Measurements from ENCODE around the gene PKHD1.
"Not testable (repeated sequence)": the region's sequence is repeated elsewhere in the genome, so short reads cannot be mapped to it uniquely, and the experiment has no call there.

The PKHD1 gene

DNA sequence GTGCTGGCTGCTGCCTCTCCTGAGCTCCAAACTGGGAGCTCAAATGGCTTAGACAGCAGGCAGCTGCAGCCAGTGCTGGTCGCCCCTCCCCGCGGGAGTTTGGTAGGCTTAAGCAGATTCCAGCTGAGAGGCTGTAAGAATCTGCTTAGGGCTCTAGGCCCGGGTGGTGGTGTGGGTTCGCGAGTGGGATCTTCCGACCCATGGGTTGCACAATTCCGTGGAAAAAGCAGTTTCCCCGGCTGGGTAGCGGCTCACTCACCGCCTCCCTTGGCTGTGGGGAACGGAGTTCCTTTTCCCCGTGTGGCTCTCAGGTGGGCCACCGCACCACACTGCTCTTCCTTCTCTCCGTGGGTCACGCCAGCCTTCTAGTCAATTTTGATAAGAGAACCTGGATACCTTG is 232.5 kb downstream of the PKHD1 start:
- DNase-seq (ENCODE audit: low read depth, low spot score), result no peak

DNA sequence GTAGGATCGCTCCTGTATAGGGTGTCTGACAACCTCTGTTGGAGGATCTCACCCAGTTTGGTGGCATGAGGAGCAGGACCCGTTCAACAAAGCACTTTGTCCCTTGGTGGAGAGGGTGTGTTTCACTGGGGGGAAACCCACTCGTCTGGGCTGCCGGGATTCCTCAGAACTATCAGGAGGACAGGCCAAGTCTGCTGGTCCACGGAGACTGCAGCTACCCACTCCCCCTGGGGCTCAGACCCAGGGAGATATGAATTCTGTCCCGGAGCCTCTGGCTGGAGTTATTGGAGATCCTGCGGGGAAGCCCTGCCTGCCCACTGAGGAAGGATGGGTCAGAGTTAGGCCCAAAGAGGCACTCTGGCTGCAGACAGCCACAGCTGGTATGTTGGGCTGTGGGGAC is 233.1 kb downstream of the PKHD1 start:
- no peak for DNase-seq (ENCODE audit: low read depth, low spot score)

DNA sequence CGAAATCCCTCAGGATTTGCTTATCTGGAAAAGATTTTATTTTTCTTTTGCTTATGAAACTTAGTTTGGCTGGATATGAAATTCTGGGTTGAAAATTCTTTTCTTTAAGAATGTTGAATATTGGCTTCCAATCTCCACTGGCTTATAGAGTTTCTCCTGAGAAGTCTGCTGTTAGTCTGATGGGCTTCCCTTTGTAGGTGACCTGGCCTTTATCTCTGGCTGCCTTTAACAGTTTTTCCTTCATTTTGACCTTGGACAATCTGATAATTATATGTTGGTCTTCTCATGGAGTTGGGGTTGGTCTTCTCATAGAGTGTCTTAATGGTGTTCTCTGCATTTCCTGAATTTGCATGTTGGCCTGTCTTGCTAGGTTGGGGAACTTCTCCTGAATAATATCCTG is 234.3 kb downstream of the PKHD1 start:
- DNase-seq (ENCODE audit: low read depth, low spot score), result not testable (repeated sequence)

DNA sequence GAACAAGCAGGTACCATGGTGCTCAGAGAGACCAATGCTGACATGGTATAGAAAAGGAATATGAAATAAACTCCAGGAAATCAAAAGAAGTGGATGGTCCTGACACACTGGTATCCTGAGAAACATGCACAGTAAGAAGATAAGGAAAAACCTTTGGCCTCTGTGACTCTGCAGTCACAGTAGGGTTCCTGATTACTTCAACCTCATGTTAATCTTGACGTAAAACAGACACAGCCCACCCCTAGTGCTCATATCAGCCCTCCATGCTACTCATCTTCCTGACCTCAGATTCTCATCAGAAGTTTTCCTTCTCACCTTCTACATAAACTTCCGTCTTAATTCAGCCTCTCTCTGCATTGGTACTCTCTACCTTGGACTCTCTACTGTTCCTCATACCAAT is 240.9 kb downstream of the PKHD1 start:
- DNase-seq (ENCODE audit: low read depth, low spot score), result no peak

GRCh38 chr6:51844336-51844735 is 243.1 kb downstream of the PKHD1 start:
- no peak for DNase-seq (ENCODE audit: low read depth, low spot score)

DNA sequence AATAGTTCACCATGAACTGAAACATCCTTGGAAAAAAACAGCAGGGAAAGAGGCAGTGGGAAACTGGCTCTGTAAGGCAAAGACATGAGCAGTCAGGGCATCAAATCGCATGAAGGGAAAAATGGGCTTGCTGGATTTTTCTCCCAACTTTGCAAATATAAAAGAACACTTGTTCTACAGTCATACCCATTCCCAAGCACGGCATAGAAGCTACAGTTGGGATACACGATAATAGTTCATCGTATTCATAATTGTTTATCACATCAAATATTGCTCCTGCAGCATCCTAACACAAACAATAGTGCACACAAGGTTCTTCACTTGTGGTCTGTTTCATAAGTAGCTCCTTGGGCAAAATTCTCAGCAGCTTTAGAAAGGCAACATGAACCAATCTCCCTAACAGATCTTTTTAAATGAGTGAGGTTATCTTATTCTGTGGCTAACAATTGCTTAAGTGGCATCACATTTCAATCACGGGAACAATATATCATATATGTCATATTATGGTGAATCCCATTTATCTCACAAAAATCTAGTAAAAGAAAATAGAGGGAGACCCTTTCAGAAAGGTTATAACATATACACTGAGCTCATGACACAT is 243.9 kb downstream of the PKHD1 start:
- DNase-seq (ENCODE audit: low read depth, low spot score), result no peak

- no peak for DNase-seq (ENCODE audit: low read depth, low spot score)
These were observed 244.5 kb downstream of the PKHD1 start for GRCh38 chr6:51842804-51843378.

- no peak for DNase-seq (ENCODE audit: low read depth, low spot score)
These were observed 245.2 kb downstream of the PKHD1 start for GRCh38 chr6:51842061-51842803.

GRCh38 chr6:51841626-51842025 is 245.8 kb downstream of the PKHD1 start:
- no peak for DNase-seq (ENCODE audit: low read depth, low spot score)

GRCh38 chr6:51839726-51840374 is 247.6 kb downstream of the PKHD1 start:
- no peak for DNase-seq (ENCODE audit: low read depth, low spot score)

DNA sequence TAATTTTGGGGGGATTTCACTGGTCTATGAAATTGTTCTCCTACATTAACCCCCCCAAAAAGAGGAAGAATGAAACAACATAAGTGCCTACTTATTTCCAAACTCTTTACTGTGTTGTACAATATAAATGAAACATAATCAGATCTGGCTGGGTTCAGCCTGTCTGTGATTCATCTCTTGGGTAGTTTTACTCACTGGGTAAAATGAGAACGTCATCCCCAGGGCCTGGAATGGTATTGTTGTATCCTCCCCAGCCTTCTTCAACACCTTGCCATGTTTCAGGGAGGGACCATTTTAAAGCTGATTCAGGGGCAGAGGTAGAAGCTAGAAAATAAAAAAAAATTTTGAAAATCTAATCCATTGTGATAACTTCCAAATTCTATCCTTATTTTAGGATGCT is 256.7 kb downstream of the PKHD1 start:
- no peak for DNase-seq (ENCODE audit: low read depth, low spot score)

GRCh38 chr6:51827580-51827979 is 259.8 kb downstream of the PKHD1 start:
- DNase-seq (ENCODE audit: low read depth, low spot score), result no peak

DNA sequence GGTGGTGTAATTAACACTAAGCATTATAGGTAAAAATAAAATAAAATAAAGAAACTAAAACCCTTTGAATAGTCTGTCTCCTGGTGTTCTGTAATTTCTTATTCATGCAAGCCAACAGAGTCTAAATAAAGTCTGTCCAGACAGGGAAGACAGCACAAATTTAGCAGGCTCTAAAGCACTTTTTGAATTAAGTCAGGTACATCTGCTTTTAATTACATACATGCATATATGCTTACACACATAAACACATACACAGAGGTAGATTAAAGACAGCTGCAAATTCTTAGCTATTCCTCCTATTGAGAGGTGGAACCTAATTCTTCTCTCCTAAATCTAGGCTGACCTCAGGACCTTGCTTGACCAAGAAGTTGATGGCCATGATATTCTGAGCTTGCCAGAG is 262.5 kb downstream of the PKHD1 start:
- DNase-seq (ENCODE audit: low read depth, low spot score), result no peak

DNA sequence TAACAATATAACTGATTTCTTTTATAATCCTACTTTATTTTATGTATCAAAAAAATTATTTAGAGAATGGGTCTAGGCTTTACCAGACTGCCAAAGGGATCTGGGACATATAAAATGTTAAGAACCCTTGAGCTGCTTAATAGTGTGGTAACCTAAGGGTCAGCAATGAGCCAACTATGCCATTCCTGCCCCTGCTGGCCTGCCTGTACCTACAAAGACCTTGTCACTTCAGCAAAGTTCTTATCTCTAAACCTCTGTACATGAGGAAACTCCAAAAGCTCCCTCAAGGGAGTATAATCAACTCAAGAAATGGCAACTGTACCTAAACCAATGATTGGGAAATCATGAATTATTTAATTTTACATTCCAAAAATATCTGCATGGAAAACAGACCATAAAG is 266.9 kb downstream of the PKHD1 start:
- DNase-seq (ENCODE audit: low read depth, low spot score), result no peak

DNA sequence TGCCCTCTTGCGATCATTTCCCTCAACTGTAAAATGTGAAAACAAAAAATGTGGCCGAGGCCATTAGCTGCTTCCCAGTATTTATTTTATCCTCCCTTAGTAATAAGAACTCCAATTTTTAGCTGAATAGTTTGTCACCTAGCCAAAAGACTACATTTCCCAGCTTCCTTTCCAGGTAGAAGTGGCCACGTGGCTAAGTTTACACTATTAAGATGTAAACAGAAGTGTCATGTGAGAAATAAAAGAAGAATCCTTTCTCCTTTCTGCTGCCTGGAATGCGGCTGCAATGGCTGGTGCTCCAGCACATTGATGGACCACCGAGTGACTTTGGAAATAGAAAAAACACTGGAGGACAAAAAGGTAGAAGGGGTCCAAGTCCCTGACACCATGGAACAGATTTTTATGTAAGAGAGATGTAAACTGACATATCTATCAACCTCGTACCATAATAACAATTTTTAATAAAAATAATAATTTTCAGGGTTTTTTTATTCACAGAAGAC is 268.8 kb downstream of the PKHD1 start:
- DNase-seq (ENCODE audit: low read depth, low spot score), result no peak

DNA sequence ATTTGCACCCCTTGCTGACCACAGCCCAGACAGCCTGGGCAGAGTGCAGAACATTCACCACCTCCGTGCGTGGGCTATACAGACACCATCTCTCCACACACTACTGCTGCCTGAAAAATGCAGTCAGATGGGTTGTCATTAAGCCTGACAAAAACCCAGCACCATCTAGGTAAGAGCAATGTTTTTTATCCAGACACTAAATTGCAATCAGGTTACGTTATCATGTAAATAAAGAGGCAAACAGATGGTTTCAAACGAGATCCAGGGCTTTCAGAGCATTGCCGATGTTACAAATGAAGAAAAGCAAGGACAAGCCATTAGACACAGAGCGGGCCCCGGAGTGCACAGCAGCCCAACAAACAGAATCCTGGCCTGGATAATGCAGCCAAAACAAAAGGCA is 269.6 kb downstream of the PKHD1 start:
- no peak for DNase-seq (ENCODE audit: low read depth, low spot score)

GRCh38 chr6:51814418-51814817 is 273.0 kb downstream of the PKHD1 start:
- no peak for DNase-seq (ENCODE audit: low read depth, low spot score)

DNA sequence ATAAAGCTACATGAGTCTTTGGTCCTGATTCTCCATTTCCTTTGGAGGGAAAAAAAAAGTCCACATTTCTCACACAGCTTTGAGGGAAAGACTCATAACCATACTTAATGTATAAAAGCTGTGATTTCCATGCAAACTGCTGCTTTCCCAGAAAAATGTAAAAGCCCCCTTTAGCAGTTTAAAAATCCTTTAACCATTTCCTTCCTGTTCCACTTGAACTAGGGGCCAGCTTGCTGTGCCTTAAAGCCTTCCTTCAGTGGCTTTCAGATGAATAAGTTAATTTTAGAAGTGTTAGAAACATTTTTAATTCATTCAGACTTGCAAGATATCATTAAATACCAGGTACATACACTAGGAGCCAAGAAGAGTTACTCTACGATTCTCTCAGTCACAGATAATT is 273.5 kb downstream of the PKHD1 start:
- DNase-seq (ENCODE audit: low read depth, low spot score), result no peak

GRCh38 chr6:51812231-51812630 is 275.2 kb downstream of the PKHD1 start:
- no peak for DNase-seq (ENCODE audit: low read depth, low spot score)

GRCh38 chr6:51805517-51805916 is 281.9 kb downstream of the PKHD1 start:
- no peak for DNase-seq (ENCODE audit: low read depth, low spot score)

DNA sequence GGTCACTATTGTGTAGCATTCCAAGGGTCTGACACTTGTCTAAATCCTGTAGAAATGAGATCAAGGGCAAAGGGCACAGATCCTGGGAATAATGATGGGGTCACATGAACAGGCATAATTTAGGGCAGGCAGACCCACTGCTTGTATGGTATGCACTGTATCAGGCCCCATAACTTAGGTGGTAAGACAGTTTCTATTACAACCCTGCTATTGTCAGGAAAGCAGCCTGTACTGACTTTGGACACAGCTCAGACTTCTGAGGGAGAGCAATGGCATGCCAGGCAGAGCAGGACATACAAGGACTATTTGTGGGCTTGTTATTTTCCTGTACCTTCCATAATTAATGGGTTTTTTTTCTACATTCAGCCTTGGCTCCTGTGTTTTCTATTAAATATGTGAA is 286.8 kb downstream of the PKHD1 start:
- no peak for DNase-seq (ENCODE audit: low read depth, low spot score)

DNA sequence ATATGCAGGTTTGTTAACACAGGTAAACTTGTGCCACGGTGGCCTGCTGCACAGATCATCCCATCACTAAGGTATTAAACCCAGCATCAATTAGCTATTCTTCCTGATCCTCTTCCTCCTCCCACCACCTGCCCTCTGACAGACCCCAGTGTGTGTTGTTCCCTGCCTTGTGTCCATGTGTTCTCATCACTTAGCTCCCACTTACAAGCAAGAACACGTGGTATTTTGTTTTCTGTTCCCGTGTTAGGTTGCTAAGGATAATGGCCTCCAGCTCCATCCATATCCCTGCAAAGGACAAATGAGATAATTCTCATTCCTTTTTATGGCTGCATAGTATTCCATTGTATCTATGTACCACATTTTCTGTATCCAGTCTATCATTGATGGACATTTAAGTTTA is 294.0 kb downstream of the PKHD1 start:
- no peak for DNase-seq (ENCODE audit: low read depth, low spot score)
